CD4-positive, alpha-beta T cell treated with Interleukin-17A for 4 hours (primary cell): Measurements from ENCODE around the gene ABHD6.
"Not testable (repeated sequence)": the region's sequence is repeated elsewhere in the genome, so short reads cannot be mapped to it uniquely, and the experiment has no call there.

Experiments
- DNase-seq: peaks from one replicate; pipeline ENCODE4 v3.0.0-alpha.2; 2020; ENCODE audit warnings: mixed read lengths

Gene ABHD6

GRCh38 chr3:58237238-58237940, at the start of gene ABHD6:
Gene ABHD6 (plus strand): TSS chr3:58237792. CDS start chr3:58256587, 18,795 bp downstream.
- DNase-seq, result peak; percentile 84

- DNase-seq, result no peak
Observed at GRCh38 chr3:58188173-58188564, 49.4 kb upstream of the ABHD6 start.

GRCh38 chr3:58188921-58189451, 48.6 kb upstream of the ABHD6 start:
- no peak for DNase-seq

- DNase-seq, result no peak
Observed at GRCh38 chr3:58189691-58190090, 47.9 kb upstream of the ABHD6 start.

GRCh38 chr3:58190291-58190690, 47.3 kb upstream of the ABHD6 start:
- DNase-seq, result no peak

- DNase-seq, result no peak
Observed at GRCh38 chr3:58190882-58191281, 46.7 kb upstream of the ABHD6 start.

- no peak for DNase-seq
Observed at GRCh38 chr3:58191361-58191991, 46.1 kb upstream of the ABHD6 start.

GRCh38 chr3:58192069-58192468, 45.5 kb upstream of the ABHD6 start:
- no peak for DNase-seq

GRCh38 chr3:58193682-58194407, 43.7 kb upstream of the ABHD6 start:
- no peak for DNase-seq

- DNase-seq, result no peak
Observed at GRCh38 chr3:58197588-58197987, 40.0 kb upstream of the ABHD6 start.

GRCh38 chr3:58198362-58198761, 39.2 kb upstream of the ABHD6 start:
- no peak for DNase-seq

- no peak for DNase-seq
Observed at GRCh38 chr3:58198804-58199203, 38.8 kb upstream of the ABHD6 start.

GRCh38 chr3:58200121-58200709, 37.4 kb upstream of the ABHD6 start:
- no peak for DNase-seq

- DNase-seq, result no peak
Observed at GRCh38 chr3:58200846-58201355, 36.7 kb upstream of the ABHD6 start.

GRCh38 chr3:58201451-58201850, 36.1 kb upstream of the ABHD6 start:
- DNase-seq, result not testable (repeated sequence)

GRCh38 chr3:58202917-58203360, 34.7 kb upstream of the ABHD6 start:
- DNase-seq, result no peak

- no peak for DNase-seq
Observed at GRCh38 chr3:58203541-58203940, 34.1 kb upstream of the ABHD6 start.

- DNase-seq, result no peak
Observed at GRCh38 chr3:58204720-58205119, 32.9 kb upstream of the ABHD6 start.

- DNase-seq, result no peak
Observed at GRCh38 chr3:58205981-58206380, 31.6 kb upstream of the ABHD6 start.

- peak; percentile 9 for DNase-seq
Observed at GRCh38 chr3:58206406-58207011, 31.1 kb upstream of the ABHD6 start.

- no peak for DNase-seq
Observed at GRCh38 chr3:58207954-58208353, 29.6 kb upstream of the ABHD6 start.

- DNase-seq, result no peak
Observed at GRCh38 chr3:58209933-58210332, 27.7 kb upstream of the ABHD6 start.
